ENCODE data around the gene ASXL3. TPM values are rescaled to one million over a fixed set of nuclear protein-coding genes. Genes with fewer than 3 reads are reported as not detected.

The ASXL3 gene
- total and polyA plus RNA-seq, 7 donors: 0.01 to 0.41 (median 0.15) TPM; not detected in 2

DNA sequence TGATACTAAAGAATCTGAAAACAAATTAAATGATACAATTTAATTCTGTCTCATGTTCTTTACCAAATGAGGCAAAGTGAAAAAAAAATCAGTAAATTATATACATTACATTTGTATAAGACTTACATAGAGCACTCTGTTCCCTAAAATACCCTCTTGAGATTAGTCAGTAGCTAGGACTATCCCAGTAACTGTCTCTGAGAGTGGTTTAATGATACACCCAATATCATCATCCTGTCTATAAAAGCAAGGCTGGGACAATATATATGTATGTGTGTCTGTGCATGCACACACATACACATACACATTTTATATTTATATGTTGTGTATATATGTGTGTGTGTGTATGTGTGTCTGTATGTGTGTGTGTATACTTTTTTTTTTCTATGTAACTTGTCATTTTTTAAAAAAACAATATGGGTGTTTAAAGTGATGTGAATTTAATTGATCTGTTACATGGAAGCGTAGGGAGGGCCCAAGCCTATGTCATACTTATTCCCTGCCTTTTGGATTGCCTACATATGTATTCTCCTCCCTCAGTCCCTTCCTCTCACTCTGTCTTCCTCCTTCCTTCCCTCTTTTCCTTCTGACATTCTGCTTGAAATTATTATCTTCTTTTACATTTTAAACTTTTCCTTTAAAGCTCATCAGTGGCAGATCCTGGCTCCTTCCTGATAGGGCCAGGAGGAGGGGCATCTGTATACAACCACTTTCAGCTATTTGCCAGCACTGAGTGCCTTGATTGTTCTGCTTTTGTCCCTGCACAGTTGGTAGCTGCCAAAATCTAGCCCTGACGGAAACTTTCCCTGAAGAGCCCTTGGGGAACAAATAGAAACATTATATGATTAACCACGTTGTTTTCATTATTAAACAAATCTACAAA is 6.8 kb downstream of the ASXL3 start:
- Histone ChIP-seq H3K36me3 (ENCODE audit: insufficient read depth in 1 of 2, low read depth in 1 of 2) (no peaks in the 10 kb centered on the region), H3K4me1 (no peaks in the 10 kb centered on the region), H3K9me3 (no peaks in the 10 kb centered on the region), H3K4me3 (no peak overlapping the region), H3K27ac (no peak overlapping the region), H3K27me3 (ENCODE audit: insufficient read depth in 3 of 3, low read length in 2 of 3) (peaks cover 0 to 5% (median 0%) of the 10 kb centered on the region in 3 donors)
- 42 to 49% (median 45%) methylated on average over 3 of the region's 3 CpGs for WGBS, 3 donors
- DNase-seq (no peak), ATAC-seq (no peak)
- intact Hi-C loops (cut with DNase I): no loop called here
- TF ChIP-seq, protein P1, sequence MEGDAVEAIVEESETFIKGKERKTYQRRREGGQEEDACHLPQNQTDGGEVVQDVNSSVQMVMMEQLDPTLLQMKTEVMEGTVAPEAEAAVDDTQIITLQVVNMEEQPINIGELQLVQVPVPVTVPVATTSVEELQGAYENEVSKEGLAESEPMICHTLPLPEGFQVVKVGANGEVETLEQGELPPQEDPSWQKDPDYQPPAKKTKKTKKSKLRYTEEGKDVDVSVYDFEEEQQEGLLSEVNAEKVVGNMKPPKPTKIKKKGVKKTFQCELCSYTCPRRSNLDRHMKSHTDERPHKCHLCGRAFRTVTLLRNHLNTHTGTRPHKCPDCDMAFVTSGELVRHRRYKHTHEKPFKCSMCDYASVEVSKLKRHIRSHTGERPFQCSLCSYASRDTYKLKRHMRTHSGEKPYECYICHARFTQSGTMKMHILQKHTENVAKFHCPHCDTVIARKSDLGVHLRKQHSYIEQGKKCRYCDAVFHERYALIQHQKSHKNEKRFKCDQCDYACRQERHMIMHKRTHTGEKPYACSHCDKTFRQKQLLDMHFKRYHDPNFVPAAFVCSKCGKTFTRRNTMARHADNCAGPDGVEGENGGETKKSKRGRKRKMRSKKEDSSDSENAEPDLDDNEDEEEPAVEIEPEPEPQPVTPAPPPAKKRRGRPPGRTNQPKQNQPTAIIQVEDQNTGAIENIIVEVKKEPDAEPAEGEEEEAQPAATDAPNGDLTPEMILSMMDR (IDR thresholded peaks at IDR 0.05): no peak

DNA sequence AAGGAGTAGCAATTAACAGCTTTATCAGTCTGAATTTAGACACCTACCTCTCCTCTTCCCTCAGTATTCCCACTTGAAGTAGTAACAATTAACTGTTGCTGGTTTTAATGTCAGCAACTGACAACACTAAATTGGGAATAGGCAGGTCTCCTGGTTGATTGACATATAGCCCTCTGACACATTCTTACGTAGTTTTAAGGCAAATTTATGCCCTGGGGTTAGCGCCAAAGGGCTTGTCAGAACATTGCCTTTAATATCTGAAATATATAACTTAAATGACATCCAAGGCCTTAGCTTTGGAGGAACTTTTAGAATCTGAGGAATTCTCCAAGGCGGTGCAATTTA is 7.4 kb downstream of the ASXL3 start:
- DNase-seq (no peak), ATAC-seq (no peak)
- H3K4me1 ChIP-seq: no peaks in the 10 kb centered on the region
- no peaks in the 10 kb centered on the region for H3K9me3 ChIP-seq
- 68 to 79% (median 78%) methylated on average over 3 of the region's 3 CpGs for WGBS, 3 donors
- intact Hi-C loops (cut with DNase I): no loop called here
- H3K36me3 ChIP-seq (ENCODE audit: insufficient read depth in 1 of 2, low read depth in 1 of 2): no peaks in the 10 kb centered on the region
- H3K4me3 ChIP-seq: no peak overlapping the region
- H3K27me3 ChIP-seq (ENCODE audit: insufficient read depth in 3 of 3, low read length in 2 of 3): no peaks in the 10 kb centered on the region
- H3K27ac ChIP-seq: no peak overlapping the region
- TF ChIP-seq, protein P1 (IDR thresholded peaks at IDR 0.05): no peak

DNA sequence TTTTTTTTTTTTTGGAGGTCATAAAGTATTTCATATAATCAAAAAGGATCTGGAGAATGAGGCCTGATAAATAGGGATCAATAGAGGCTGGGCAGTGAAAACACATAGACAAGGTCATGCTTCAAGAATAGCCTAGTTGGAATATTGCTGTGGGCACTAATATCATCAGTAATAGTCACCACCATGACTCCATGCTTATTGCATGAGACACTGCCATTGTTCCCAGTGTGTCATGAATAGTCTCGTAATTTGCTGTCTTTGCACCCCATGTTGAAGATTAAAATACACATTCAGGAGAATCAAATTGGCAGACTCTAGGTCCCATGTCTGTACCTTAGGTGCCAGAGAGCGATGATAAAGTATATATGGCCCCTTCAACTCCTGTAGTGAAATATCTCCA is 10.3 kb downstream of the ASXL3 start:
- WGBS, 3 donors: 88 to 90% (median 89%) methylated on average over 2 of the region's 2 CpGs
- no peaks in the 10 kb centered on the region for H3K36me3 ChIP-seq (ENCODE audit: insufficient read depth in 1 of 2, low read depth in 1 of 2)
- no peaks in the 10 kb centered on the region for H3K27me3 ChIP-seq (ENCODE audit: insufficient read depth in 3 of 3, low read length in 2 of 3)
- no peak overlapping the region for H3K4me3 ChIP-seq
- H3K4me1 ChIP-seq: no peaks in the 10 kb centered on the region
- ATAC-seq: no peak
- intact Hi-C loops (cut with DNase I): no loop called here
- TF ChIP-seq, protein P1 (IDR thresholded peaks at IDR 0.05): no peak
- no peaks in the 10 kb centered on the region for H3K9me3 ChIP-seq
- no peak for DNase-seq
- H3K27ac ChIP-seq: no peak overlapping the region

DNA sequence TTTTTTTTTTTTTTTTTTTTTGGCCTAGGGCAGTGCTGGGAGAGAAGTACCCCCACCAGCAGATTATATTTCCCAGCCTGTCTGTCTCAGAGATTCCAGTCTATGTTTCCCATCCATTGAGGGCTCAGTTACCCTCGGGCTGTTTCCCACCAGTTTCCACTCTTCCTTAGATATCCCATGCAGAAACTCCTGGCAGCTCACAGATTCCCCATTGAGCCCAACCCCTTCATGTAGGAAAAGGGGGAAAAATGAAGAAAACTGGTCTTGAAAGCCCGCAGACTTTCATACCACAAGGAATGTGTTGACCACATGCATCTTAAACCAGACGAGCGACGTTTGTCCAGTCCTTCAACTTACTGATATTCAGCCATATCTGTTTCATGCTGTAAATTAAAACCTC is 15.2 kb downstream of the ASXL3 start:
- H3K4me1 ChIP-seq: no peaks in the 10 kb centered on the region
- no peaks in the 10 kb centered on the region for H3K9me3 ChIP-seq
- no peaks in the 10 kb centered on the region for H3K27me3 ChIP-seq (ENCODE audit: insufficient read depth in 3 of 3, low read length in 2 of 3)
- H3K36me3 ChIP-seq (ENCODE audit: insufficient read depth in 1 of 2, low read depth in 1 of 2): no peaks in the 10 kb centered on the region
- WGBS, 3 donors: 71 to 78% (median 75%) methylated on average over 5 of the region's 5 CpGs
- DNase-seq: no peak
- no peak overlapping the region for H3K4me3 ChIP-seq
- TF ChIP-seq, protein P1 (IDR thresholded peaks at IDR 0.05): no peak
- no peak overlapping the region for H3K27ac ChIP-seq
- no peak for ATAC-seq
- intact Hi-C loops (cut with DNase I): no loop called here

DNA sequence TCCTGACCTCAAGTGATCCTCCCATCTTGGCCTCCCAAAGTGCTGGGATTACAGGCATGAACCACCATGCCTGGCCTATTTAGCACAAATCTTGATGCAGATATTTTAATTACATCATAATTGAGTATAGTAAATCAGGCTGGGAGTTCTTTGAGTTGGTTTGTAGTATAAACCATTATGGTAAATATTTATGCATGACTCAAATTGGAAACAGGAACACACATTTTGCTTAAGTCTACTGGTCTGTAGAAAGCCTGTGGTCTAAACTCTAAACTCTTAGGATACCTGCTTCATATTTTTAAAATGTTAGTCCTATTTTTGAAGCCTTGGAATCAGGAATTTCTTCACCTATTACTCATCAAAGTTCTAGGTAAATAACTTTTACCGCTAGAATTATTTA is 16.8 kb downstream of the ASXL3 start:
- DNase-seq: no peak
- Histone ChIP-seq H3K27me3 (ENCODE audit: insufficient read depth in 3 of 3, low read length in 2 of 3) (no peaks in the 10 kb centered on the region), H3K27ac (no peak overlapping the region), H3K4me3 (no peak overlapping the region), H3K4me1 (no peaks in the 10 kb centered on the region), H3K9me3 (no peaks in the 10 kb centered on the region), H3K36me3 (ENCODE audit: insufficient read depth in 1 of 2, low read depth in 1 of 2) (no peaks in the 10 kb centered on the region)
- no peak for ATAC-seq
- 31 to 93% (median 49%) methylated on average over 1 of the region's 1 CpG for WGBS, 3 donors
- intact Hi-C loops (cut with DNase I): no loop called here
- TF ChIP-seq, protein P1 (IDR thresholded peaks at IDR 0.05): no peak

Data from psoas muscle (tissue), 8 donors.